HCT116 (cell line): ENCODE data around the gene PHACTR1. TPM values are rescaled to one million over a fixed set of nuclear protein-coding genes. Genes with fewer than 3 reads are reported as not detected.

ENCODE experiments used
- ATAC-seq: fragments of 200-7000 bp; cut with Tn5 transposase; 2 replicates; pipeline ENCODE4 v1.9.1; 2020; ENCODE audit warnings: mild to moderate bottlenecking, moderate library complexity
- BruUV-seq: library from RNA; stranded (reverse); fragments of 400-500 nt; replicated peaks from 2 replicates; lab custom pipeline; 2021; lab: Mats Ljungman, UMichigan
- CTCF ChIA-PET: fragments of 300-600 bp; sonication (Branson Sonifier 250); formaldehyde crosslinking; loops from one replicate; lab custom pipeline; 2021; ENCODE audit warnings: antibody characterized with exemption; lab: Charles Lee
- POLR2A ChIA-PET: fragments of 300-600, 350-600 bp; sonication (Branson Sonifier 250); formaldehyde crosslinking; loops from one replicate; lab custom pipeline; 2021; ENCODE audit warnings: antibody characterized with exemption; lab: Charles Lee
- RAD21 ChIA-PET, 2 experiments: fragments of 300-600 bp; sonication (Branson Sonifier 250); formaldehyde crosslinking; loops; one replicate each; lab custom pipeline; 2023; ENCODE audit warnings: low total read pairs in 2 of 2; ENCODE audit not compliant: uncharacterized antibody in 2 of 2, unreplicated experiment in 2 of 2, low non-redundant PET in 1 of 2; lab: Charles Lee
- DNase-seq: peaks from one replicate; pipeline ENCODE4 v3.0.0-alpha.2; 2010; ENCODE audit warnings: low read depth, low spot score
- H2AFZ ChIP-seq: fragments of 200-600 bp; shearing (Covaris generic), sonication (generic); 2 replicates; pipeline ENCODE4 v1.6.1; 2017; ENCODE audit warnings: low read depth, mixed run types, mixed read lengths, antibody characterized with exemption, low read length; ENCODE audit not compliant: poor library complexity, severe bottlenecking
- H3K27ac ChIP-seq: 2 replicates; pipeline ENCODE4 v1.5.1; 2012; ENCODE audit warnings: low read depth, low read length
- H3K27me3 ChIP-seq: fragments of 200-600 bp; sonication (generic); 2 replicates; pipeline ENCODE4 v1.6.1; 2016; ENCODE audit warnings: mixed run types, low read length, mixed read lengths; ENCODE audit not compliant: insufficient read depth
- H3K36me3 ChIP-seq, 2 experiments: fragments of 200-500 bp in 1 of 2; fragments of 200-600 bp in 1 of 2; sonication (Bioruptor generic) in 1 of 2; sonication (generic) in 1 of 2; 2 replicates each; pipeline versions ENCODE4 v1.5.1 to v1.6.1; 2014 to 2016; ENCODE audit warnings: low read length in 2 of 2, inconsistent platforms in 1 of 2, mixed read lengths in 1 of 2, mixed run types in 1 of 2; ENCODE audit not compliant: insufficient read depth in 2 of 2, control insufficient read depth in 1 of 2
- H3K4me1 ChIP-seq, 2 experiments: fragments of 200-600 bp in 1 of 2; sonication (generic) in 1 of 2; 2 replicates each; pipeline versions ENCODE4 v1.5.1 to v1.6.1; 2012 to 2017; ENCODE audit warnings: low read length in 2 of 2, inconsistent platforms in 1 of 2, mild to moderate bottlenecking in 1 of 2, mixed read lengths in 1 of 2, mixed run types in 1 of 2, moderate library complexity in 1 of 2; ENCODE audit not compliant: insufficient read depth in 2 of 2, control insufficient read depth in 1 of 2
- H3K4me2 ChIP-seq: fragments of 200-600 bp; sonication (generic); 2 replicates; pipeline ENCODE4 v1.6.1; 2017; ENCODE audit warnings: mixed run types, low read length, mixed read lengths
- H3K4me3 ChIP-seq, 2 experiments: fragments of 200-600 bp in 1 of 2; sonication (generic) in 1 of 2; replicated peaks in 1 of 2; 2 replicates each; pipeline ENCODE4 v1.5.1; 2011 to 2016; ENCODE audit warnings: low read length in 2 of 2, control low read depth in 1 of 2, low read depth in 1 of 2, mild to moderate bottlenecking in 1 of 2, mixed read lengths in 1 of 2, mixed run types in 1 of 2
- H3K79me2 ChIP-seq: fragments of 200-600 bp; sonication (generic); 2 replicates; pipeline ENCODE4 v1.6.1; 2017; ENCODE audit warnings: mild to moderate bottlenecking, mixed run types, low read length, moderate library complexity, mixed read lengths; ENCODE audit not compliant: insufficient read depth
- H3K9ac ChIP-seq: fragments of 200-600 bp; sonication (generic); 2 replicates; pipeline ENCODE4 v1.6.1; 2016; ENCODE audit warnings: low read length, mixed read lengths
- H3K9me2 ChIP-seq: fragments of 200-600 bp; sonication (generic), shearing (Covaris generic); 2 replicates; pipeline ENCODE4 v1.6.1; 2017; ENCODE audit warnings: mixed run types, mild to moderate bottlenecking, moderate library complexity; ENCODE audit not compliant: insufficient read depth
- H3K9me3 ChIP-seq, 2 experiments: fragments of 200-500 bp in 1 of 2; fragments of 200-600 bp in 1 of 2; sonication (Bioruptor generic) in 1 of 2; sonication (generic) in 1 of 2; 2 replicates each; pipeline ENCODE4 v1.6.1; 2014 to 2017; ENCODE audit warnings: low read length in 2 of 2, mixed read lengths in 2 of 2, inconsistent platforms in 1 of 2, low read depth in 1 of 2, mild to moderate bottlenecking in 1 of 2, mixed run types in 1 of 2, moderate library complexity in 1 of 2; ENCODE audit not compliant: control insufficient read depth in 1 of 2, insufficient read depth in 1 of 2
- H4K20me1 ChIP-seq: fragments of 200-600 bp; sonication (generic), shearing (Covaris generic); 2 replicates; pipeline ENCODE4 v1.6.1; 2017; ENCODE audit warnings: mixed run types, mild to moderate bottlenecking, moderate library complexity; ENCODE audit not compliant: insufficient read depth
- CEBPB ChIP-seq: IDR thresholded peaks from 2 replicates; pipeline ENCODE4 v1.6.1; 2012; ENCODE audit warnings: low read depth
- EGR1 ChIP-seq: IDR thresholded peaks from 2 replicates; pipeline ENCODE4 v1.6.1; 2012; ENCODE audit warnings: low read depth
- ELF1 ChIP-seq: IDR thresholded peaks from 2 replicates; pipeline ENCODE4 v1.6.1; 2012; ENCODE audit warnings: low read depth, borderline replicate concordance
- EZH2phosphoT487 ChIP-seq: fragments of 200-600 bp; IDR thresholded peaks from 2 replicates; pipeline ENCODE4 v1.6.1; 2018; ENCODE audit warnings: antibody characterized with exemption, borderline replicate concordance
- FOSL1 ChIP-seq: IDR thresholded peaks from 2 replicates; pipeline ENCODE4 v1.6.1; 2012; ENCODE audit warnings: low read depth
- JUND ChIP-seq: IDR thresholded peaks from 2 replicates; pipeline ENCODE4 v1.6.1; 2012
- POLR2A ChIP-seq: IDR thresholded peaks from 2 replicates; pipeline ENCODE4 v1.7.0; 2011; ENCODE audit warnings: borderline replicate concordance; ENCODE audit not compliant: insufficient read depth, insufficient read length; ENCODE audit errors: extremely low read depth
- RAD21 ChIP-seq: IDR thresholded peaks from 2 replicates; pipeline ENCODE4 v1.6.1; 2012; ENCODE audit warnings: low read depth, mild to moderate bottlenecking
- SIN3A ChIP-seq: IDR thresholded peaks from 2 replicates; pipeline ENCODE4 v1.6.1; 2012; ENCODE audit warnings: low read depth
- SP1 ChIP-seq: IDR thresholded peaks from 2 replicates; pipeline ENCODE4 v1.6.1; 2012; ENCODE audit warnings: low read depth
- SRF ChIP-seq: IDR thresholded peaks from 2 replicates; pipeline ENCODE4 v1.6.1; 2012; ENCODE audit warnings: low read depth
- TCF7L2 ChIP-seq: IDR thresholded peaks from 2 replicates; pipeline ENCODE4 v1.7.0; 2011; ENCODE audit warnings: borderline replicate concordance, inconsistent platforms; ENCODE audit not compliant: insufficient read depth, insufficient read length; ENCODE audit errors: extremely low read depth
- YY1 ChIP-seq: IDR thresholded peaks from 2 replicates; pipeline ENCODE4 v1.6.1; 2011; ENCODE audit warnings: low read length, low read depth, moderate library complexity, mild to moderate bottlenecking; ENCODE audit not compliant: insufficient replicate concordance; ENCODE audit errors: extremely low read depth
- ZFX ChIP-seq: fragments of 450-650 bp; IDR thresholded peaks from 2 replicates; pipeline ENCODE4 v1.6.1; 2017
- ZNF274 ChIP-seq: fragments of 200-500 bp; sonication (Bioruptor generic); IDR thresholded peaks from 2 replicates; pipeline ENCODE4 v1.6.1; 2014; ENCODE audit warnings: mild to moderate bottlenecking, low read depth, low read length, inconsistent platforms
- intact Hi-C: fragments of 100-400 bp; cut with micrococcal nuclease; formaldehyde crosslinking; loops from 2 replicates; pipeline ENCODE4 v1.10.0; 2022
- total RNA-seq: library from RNA; stranded (reverse); gene quantifications from one replicate; pipeline ENCODE4 v1.2.1, GENCODE V29; 2021; ENCODE audit not compliant: unreplicated experiment
- TF ChIP-seq, protein P1 (sequence below): IDR thresholded peaks from 2 replicates; pipeline ENCODE4 v1.6.1; 2012; ENCODE audit warnings: low read depth
- TF ChIP-seq, protein P2 (sequence below), 3 experiments: fragments of 200-600 bp in 1 of 3; sonication (generic) in 1 of 3; IDR thresholded peaks in 2 of 3; conservative IDR thresholded peaks in 1 of 3; 2 replicates each; pipeline ENCODE4 v1.5.1; 2012 to 2017; ENCODE audit warnings: low read depth in 2 of 3, low read length in 2 of 3, antibody characterized with exemption in 1 of 3, borderline replicate concordance in 1 of 3, control low read depth in 1 of 3, mild to moderate bottlenecking in 1 of 3, mixed read lengths in 1 of 3, mixed run types in 1 of 3, moderate library complexity in 1 of 3; ENCODE audit not compliant: insufficient read depth in 1 of 3
- TF ChIP-seq, protein P3 (sequence below): IDR thresholded peaks from 2 replicates; pipeline ENCODE4 v1.6.1; 2012
- TF ChIP-seq, protein P4 (sequence below): IDR thresholded peaks from 2 replicates; pipeline ENCODE4 v1.6.1; 2012

Gene PHACTR1
- total RNA-seq, 1 experiment from 2014 or later: 0.17 TPM

DNA sequence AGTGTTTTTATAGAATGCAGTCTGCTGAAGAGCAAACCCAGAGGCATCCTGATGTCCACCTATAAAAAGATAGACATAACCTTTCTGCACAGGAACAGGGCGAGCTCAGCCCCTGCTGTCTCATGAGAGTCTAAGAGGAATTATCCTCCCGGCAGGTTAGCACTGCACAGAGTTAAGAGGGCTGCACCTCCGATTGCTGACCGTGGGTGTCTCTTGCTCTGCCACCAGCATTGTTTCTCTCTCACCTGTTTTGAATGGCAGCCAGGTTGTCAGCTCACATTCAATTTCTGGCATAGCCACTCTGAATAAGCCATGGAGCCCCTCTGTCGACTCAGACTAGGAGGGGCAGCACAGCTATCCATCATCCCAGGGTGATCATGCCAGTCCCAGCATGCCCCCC lies 211.2 kb downstream of the PHACTR1 start:
- Histone ChIP-seq H3K4me2 (no peak overlapping the region), H3K4me1 (no peaks in the 10 kb centered on the region), H3K36me3 (no peaks in the 10 kb centered on the region), H3K79me2 (no peaks in the 10 kb centered on the region), H3K9me3 (no peaks in the 10 kb centered on the region), H2AFZ (no peak overlapping the region), H4K20me1 (no peaks in the 10 kb centered on the region), H3K4me3 (no peak overlapping the region), H3K9me2 (no peaks in the 10 kb centered on the region), H3K27me3 (peaks cover 46% of the 10 kb centered on the region), H3K9ac (no peak overlapping the region), H3K27ac (no peak overlapping the region)
- CTCF ChIA-PET: no interaction called here
- intact Hi-C loops: no loop called here
- RAD21 ChIA-PET: no interaction called here
- TF ChIP-seq, protein P1, sequence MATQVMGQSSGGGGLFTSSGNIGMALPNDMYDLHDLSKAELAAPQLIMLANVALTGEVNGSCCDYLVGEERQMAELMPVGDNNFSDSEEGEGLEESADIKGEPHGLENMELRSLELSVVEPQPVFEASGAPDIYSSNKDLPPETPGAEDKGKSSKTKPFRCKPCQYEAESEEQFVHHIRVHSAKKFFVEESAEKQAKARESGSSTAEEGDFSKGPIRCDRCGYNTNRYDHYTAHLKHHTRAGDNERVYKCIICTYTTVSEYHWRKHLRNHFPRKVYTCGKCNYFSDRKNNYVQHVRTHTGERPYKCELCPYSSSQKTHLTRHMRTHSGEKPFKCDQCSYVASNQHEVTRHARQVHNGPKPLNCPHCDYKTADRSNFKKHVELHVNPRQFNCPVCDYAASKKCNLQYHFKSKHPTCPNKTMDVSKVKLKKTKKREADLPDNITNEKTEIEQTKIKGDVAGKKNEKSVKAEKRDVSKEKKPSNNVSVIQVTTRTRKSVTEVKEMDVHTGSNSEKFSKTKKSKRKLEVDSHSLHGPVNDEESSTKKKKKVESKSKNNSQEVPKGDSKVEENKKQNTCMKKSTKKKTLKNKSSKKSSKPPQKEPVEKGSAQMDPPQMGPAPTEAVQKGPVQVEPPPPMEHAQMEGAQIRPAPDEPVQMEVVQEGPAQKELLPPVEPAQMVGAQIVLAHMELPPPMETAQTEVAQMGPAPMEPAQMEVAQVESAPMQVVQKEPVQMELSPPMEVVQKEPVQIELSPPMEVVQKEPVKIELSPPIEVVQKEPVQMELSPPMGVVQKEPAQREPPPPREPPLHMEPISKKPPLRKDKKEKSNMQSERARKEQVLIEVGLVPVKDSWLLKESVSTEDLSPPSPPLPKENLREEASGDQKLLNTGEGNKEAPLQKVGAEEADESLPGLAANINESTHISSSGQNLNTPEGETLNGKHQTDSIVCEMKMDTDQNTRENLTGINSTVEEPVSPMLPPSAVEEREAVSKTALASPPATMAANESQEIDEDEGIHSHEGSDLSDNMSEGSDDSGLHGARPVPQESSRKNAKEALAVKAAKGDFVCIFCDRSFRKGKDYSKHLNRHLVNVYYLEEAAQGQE: no peak
- TF ChIP-seq JUND (no peak), TCF7L2 (no peak), FOSL1 (no peak), EZH2phosphoT487 (no peak), ZFX (no peak), SIN3A (no peak), RAD21 (no peak), POLR2A (no peak), YY1 (no peak), SRF (no peak), SP1 (no peak), CEBPB (no peak), EGR1 (no peak), ZNF274 (no peak), ELF1 (no peak)
- TF ChIP-seq, protein P2, sequence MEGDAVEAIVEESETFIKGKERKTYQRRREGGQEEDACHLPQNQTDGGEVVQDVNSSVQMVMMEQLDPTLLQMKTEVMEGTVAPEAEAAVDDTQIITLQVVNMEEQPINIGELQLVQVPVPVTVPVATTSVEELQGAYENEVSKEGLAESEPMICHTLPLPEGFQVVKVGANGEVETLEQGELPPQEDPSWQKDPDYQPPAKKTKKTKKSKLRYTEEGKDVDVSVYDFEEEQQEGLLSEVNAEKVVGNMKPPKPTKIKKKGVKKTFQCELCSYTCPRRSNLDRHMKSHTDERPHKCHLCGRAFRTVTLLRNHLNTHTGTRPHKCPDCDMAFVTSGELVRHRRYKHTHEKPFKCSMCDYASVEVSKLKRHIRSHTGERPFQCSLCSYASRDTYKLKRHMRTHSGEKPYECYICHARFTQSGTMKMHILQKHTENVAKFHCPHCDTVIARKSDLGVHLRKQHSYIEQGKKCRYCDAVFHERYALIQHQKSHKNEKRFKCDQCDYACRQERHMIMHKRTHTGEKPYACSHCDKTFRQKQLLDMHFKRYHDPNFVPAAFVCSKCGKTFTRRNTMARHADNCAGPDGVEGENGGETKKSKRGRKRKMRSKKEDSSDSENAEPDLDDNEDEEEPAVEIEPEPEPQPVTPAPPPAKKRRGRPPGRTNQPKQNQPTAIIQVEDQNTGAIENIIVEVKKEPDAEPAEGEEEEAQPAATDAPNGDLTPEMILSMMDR (IDR thresholded peaks at IDR 0.05 in 2 of 3, conservative IDR thresholded peaks at IDR 0.05 in 1 of 3; ENCODE audit: borderline replicate concordance in 1 of 3, insufficient read depth in 1 of 3, low read depth in 2 of 3, low read length in 2 of 3): no peak
- TF ChIP-seq, protein P3, sequence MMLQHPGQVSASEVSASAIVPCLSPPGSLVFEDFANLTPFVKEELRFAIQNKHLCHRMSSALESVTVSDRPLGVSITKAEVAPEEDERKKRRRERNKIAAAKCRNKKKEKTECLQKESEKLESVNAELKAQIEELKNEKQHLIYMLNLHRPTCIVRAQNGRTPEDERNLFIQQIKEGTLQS: no peak
- TF ChIP-seq, protein P4, sequence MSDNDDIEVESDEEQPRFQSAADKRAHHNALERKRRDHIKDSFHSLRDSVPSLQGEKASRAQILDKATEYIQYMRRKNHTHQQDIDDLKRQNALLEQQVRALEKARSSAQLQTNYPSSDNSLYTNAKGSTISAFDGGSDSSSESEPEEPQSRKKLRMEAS: no peak
- DNase-seq: no peak
- POLR2A ChIA-PET: no interaction called here
- BruUV-seq: no TSS peak
- no peak for ATAC-seq
